Neutrophil (primary cell): Measurements from ENCODE around the gene SAA1.

Experiments used
- H3K27ac ChIP-seq: fragments of 200-600 bp; sonication (generic); 2 replicates; pipeline ENCODE4 v1.5.1; 2016; ENCODE audit warnings: mild to moderate bottlenecking, moderate library complexity
- H3K27me3 ChIP-seq: fragments of 200-600 bp; sonication (generic); 2 replicates; pipeline ENCODE4 v1.6.0; 2016; ENCODE audit warnings: mild to moderate bottlenecking
- H3K36me3 ChIP-seq: fragments of 200-600 bp; sonication (generic); 2 replicates; pipeline ENCODE4 v1.5.1; 2017
- H3K4me1 ChIP-seq, 2 experiments: fragments of 200-600 bp in 1 of 2; sonication (generic) in 1 of 2; 1 replicate in 1 of 2; 2 replicates in 1 of 2; pipeline versions ENCODE4 v1.5.1 to v1.6.1; 2013 to 2016; ENCODE audit warnings: low read depth in 1 of 2, low read length in 1 of 2, mild to moderate bottlenecking in 1 of 2, moderate library complexity in 1 of 2; ENCODE audit not compliant: control insufficient read depth in 1 of 2, insufficient read depth in 1 of 2
- H3K4me3 ChIP-seq, 2 experiments: fragments of 200-600 bp in 1 of 2; sonication (generic) in 1 of 2; 1 replicate in 1 of 2; 2 replicates in 1 of 2; pipeline ENCODE4 v1.5.1; 2013 to 2016; ENCODE audit warnings: low read depth in 1 of 2, low read length in 1 of 2, mild to moderate bottlenecking in 1 of 2, moderate library complexity in 1 of 2
- H3K9me3 ChIP-seq: fragments of 200-600 bp; sonication (generic); 2 replicates; pipeline ENCODE4 v1.5.1; 2016
- CTCF ChIP-seq: fragments of 200-600 bp; sonication (generic); IDR thresholded peaks from 2 replicates; pipeline ENCODE4 v1.5.1; 2016; ENCODE audit warnings: antibody characterized with exemption

Gene SAA1

GRCh38 chr11:18265949-18266348 lies at the start of gene SAA1:
Gene SAA1, plus strand, starts transcription at chr11:18266264. Its CDS starts 624 bp downstream, at chr11:18266888.
- H3K27ac ChIP-seq = peak within 1 kb of the TSS; percentile 36
- no peak for TF ChIP-seq CTCF

GRCh38 chr11:18221274-18221876 lies 44.7 kb upstream of the SAA1 start:
- Histone ChIP-seq H3K36me3 (no peaks in the 10 kb centered on the region), H3K27me3 (peaks cover 25% of the 10 kb centered on the region), H3K4me1 (no peaks in the 10 kb centered on the region), H3K9me3 (no peaks in the 10 kb centered on the region), H3K4me3 (no peak overlapping the region), H3K27ac (no peak overlapping the region)
- no peak for TF ChIP-seq CTCF

More at GRCh38 chr11:18265949-18266348, at the start of gene SAA1:
- no peaks in the 10 kb centered on the region for H3K9me3 ChIP-seq
- no peak within 1 kb of the TSS for H3K4me3 ChIP-seq
- no peaks in the 10 kb centered on the region for H3K36me3 ChIP-seq
- peaks cover 0 to 7% of the 10 kb centered on the region in 2 experiments for H3K4me1 ChIP-seq
- H3K27me3 ChIP-seq = peaks cover 6% of the 10 kb centered on the region

- H3K27me3 ChIP-seq = peaks cover 10% of the 10 kb centered on the region
- H3K4me1 ChIP-seq = no peaks in the 10 kb centered on the region
- H3K4me3 ChIP-seq = no peak overlapping the region
- no peaks in the 10 kb centered on the region for H3K36me3 ChIP-seq
- no peak for TF ChIP-seq CTCF
- H3K9me3 ChIP-seq = no peaks in the 10 kb centered on the region
- no peak overlapping the region for H3K27ac ChIP-seq
Observed at GRCh38 chr11:18222814-18223421, 43.1 kb upstream of the SAA1 start.

DNA sequence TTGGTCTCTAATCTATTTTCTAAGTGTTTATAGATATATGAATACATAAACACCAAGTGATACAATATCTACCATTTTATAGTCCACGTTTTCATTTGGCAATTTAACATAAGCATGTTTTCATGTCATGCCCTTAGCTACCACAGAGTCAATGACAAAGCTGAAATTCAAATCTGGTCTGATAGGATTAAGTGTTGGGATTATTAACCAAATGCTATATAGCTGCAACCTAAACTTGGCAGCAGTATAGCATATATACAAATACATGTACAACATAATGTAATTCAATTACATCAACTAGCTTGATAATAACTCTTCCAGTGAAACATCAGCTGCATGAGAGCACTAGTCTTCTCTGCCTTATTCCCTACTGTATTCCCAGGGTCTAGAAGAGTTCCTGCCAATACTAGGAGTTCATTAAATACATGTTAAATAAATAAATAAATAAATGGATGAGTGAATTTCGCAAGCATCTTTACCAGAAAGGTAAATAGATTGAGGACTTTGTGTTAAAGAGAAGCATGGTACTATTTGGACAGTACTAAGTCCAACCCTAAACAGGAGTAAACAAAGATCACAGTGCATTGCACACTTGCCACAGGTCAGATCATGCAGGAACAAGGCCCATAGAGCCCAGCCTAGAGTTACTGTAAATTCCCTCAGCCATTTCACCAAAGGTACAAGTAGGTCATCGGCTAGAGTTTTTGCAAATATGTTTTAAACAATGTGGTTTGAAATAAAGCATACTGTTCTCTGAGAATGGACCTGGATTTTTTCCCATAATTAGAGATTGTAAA lies 42.3 kb upstream of the SAA1 start:
- no peak for TF ChIP-seq CTCF
- Histone ChIP-seq H3K36me3 (no peaks in the 10 kb centered on the region), H3K4me1 (no peaks in the 10 kb centered on the region), H3K4me3 (no peak overlapping the region), H3K27me3 (peaks cover 4% of the 10 kb centered on the region), H3K27ac (no peak overlapping the region), H3K9me3 (no peaks in the 10 kb centered on the region)

DNA sequence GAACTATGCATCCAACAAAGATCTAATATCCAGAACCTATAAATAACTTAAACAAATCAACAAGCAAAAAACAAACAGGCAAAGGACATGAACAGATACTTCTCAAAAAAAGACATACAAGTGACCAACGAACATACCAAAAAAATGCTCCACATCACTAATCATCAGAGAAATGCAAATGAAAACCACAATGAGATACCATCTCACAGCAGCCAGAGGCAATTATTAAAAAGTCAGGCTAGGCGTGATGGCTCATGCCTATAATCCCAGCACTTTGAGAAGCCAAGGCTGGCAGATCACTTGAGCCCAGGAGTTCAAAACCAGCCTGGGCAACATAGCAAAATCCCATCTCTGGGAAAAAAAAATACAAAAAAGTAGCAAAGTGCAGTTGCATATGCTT lies 40.2 kb upstream of the SAA1 start:
- Histone ChIP-seq H3K36me3 (no peaks in the 10 kb centered on the region), H3K4me3 (no peak overlapping the region), H3K27ac (no peak overlapping the region), H3K4me1 (no peaks in the 10 kb centered on the region), H3K9me3 (no peaks in the 10 kb centered on the region), H3K27me3 (no peaks in the 10 kb centered on the region)
- no peak for TF ChIP-seq CTCF
